Retinal pigment epithelial cell (primary cell): ENCODE measurements around the gene SPATA2.

Experiments
- DNase-seq: peaks from one replicate; pipeline ENCODE4 v3.0.0-alpha.2; 2010; ENCODE audit warnings: low read depth
- H3K4me3 ChIP-seq: 2 replicates; pipeline ENCODE4 v1.5.1; 2011; ENCODE audit warnings: mild to moderate bottlenecking, low read length, control low read depth, moderate library complexity
- TF ChIP-seq, protein P1 (sequence below): conservative IDR thresholded peaks from 2 replicates; pipeline ENCODE4 v1.5.1; 2011; ENCODE audit warnings: low read depth, low read length, control low read depth, inconsistent platforms

Gene SPATA2

DNA sequence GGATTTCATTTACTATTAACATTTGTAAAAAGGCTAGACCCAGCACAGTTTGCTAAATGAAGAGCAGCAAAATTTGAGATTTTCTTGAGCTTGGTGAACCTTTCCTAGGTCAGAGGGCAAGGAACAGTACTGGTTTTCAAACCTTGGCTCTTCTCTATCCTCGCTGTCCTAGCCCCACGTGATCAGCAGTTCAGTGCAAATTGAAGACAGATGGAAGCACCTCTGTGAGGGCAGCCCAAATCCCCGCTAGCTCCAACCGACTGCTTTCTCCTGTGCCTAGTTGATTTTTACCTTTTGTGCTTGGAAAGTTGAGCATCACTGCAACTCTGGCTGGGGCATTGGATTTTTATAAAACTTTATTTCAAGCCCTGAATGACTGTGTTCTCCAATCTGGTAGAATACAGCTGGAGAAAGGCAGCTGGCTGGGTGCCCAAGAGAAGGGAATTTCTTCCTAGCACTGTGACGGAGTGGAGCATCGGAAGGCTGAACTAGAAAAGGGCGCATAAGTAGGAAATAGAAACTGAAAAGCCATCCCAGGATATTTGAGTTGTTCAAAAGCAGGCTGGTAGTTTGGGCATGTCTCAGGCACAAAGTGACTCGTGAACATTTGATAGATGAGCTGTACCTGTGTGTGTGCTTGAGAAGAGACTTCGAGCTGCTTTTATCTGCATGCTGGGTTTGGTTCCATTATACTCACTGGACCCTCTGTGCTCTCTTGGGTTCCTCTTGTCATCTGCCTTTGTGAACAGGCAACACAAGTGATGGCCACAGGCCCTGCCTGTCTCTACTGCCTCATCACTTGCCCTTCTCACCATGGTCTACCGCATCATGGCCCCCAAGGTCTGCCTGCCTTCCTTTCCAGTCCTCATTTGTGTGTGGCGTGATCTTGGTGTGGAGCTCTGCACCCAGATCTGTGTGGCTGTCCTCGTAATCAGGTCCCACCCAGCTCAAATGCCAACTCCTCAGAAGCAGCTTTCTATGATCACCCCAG lies 23.1 kb upstream of the SPATA2 start:
- no peak overlapping the region for H3K4me3 ChIP-seq
- DNase-seq, result no peak
- TF ChIP-seq, protein P1, sequence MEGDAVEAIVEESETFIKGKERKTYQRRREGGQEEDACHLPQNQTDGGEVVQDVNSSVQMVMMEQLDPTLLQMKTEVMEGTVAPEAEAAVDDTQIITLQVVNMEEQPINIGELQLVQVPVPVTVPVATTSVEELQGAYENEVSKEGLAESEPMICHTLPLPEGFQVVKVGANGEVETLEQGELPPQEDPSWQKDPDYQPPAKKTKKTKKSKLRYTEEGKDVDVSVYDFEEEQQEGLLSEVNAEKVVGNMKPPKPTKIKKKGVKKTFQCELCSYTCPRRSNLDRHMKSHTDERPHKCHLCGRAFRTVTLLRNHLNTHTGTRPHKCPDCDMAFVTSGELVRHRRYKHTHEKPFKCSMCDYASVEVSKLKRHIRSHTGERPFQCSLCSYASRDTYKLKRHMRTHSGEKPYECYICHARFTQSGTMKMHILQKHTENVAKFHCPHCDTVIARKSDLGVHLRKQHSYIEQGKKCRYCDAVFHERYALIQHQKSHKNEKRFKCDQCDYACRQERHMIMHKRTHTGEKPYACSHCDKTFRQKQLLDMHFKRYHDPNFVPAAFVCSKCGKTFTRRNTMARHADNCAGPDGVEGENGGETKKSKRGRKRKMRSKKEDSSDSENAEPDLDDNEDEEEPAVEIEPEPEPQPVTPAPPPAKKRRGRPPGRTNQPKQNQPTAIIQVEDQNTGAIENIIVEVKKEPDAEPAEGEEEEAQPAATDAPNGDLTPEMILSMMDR, result no peak

DNA sequence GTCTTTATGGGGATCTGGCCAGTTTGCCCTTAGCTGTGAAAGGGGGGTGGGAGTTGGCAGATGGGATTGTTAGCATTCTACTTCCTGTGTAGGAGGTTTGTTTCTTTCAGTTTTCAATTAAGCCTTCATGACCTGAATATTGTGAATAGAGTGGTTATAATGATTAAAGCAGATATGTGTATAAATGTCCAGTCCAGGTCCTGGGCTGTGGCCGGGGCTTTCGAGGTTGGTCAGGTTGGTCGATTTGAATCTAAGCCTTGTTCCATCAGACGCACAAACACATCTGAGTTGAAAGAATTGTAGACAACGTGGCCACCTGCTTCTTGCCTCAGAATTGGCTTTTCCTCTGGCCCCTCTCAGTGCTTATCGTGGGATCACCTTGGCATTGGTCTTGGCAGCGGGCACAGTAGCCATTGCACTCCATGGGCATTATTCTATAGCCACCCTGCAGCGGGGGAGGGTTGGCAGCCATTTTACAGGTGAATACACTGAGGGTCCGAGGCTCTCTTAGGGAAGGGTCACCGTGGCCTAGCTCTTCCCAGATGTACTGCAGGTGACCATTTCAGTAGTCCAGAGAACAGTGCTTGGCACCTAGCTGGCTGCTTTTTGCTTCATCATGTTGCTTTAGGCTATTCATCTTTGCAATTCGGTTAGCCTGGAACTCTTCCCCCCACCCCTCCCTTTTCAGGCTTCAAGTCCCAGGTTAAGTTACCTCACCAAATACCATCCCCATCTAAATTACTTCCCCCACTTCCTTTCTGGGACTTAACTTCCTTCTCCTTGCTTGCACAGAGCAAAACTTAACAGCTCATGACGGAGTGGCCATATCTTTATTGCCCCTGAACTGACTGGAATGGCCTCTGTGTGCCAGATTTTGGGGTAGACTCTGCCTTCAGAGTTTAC lies 21.9 kb upstream of the SPATA2 start:
- peak overlapping the region; percentile 94 for H3K4me3 ChIP-seq
- TF ChIP-seq, protein P1, result no peak
- DNase-seq, result no peak

DNA sequence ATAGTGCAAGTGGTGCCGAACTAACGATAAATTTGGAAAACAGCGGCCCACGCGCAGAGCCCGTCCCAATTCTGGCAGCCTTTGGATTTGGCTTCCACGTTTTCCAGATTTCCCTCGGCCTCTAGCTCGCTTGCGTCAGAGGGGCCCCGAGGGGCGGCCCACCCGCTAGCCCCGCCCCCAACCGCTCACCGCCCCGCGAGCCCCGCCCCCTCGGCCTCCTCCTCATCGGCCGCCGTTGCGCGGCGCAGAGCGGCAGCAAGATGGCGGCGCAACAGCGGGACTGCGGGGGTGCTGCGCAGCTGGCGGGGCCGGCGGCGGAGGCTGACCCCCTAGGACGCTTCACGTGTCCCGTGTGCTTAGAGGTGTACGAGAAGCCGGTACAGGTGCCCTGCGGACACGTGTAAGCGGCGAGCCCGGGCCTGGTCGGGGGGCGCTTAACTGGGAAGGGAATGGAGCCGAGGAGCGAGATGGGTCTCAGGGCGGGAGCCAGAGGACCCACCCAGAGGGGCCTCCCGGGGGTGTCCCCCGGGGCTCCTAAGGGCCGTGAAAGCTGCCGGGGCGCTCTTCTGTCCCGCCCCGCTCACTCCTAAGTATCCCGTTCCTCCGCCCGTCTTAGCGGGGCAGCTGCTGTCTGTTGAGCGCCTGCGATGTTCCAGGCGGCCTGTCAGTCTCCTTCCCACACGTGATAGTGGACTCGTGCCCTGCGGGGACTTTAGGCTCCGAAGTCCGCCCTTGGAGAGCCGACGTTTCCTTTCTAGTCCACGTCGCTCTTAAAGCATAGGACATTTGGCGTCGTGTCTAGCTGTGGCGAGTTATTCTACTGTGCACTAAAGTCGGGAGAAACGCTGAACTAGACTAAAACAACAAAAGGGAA lies 21.1 kb upstream of the SPATA2 start, which contains the start of gene RNF114:
RNF114 (plus strand) TSS at position 245 of the 874 bp plus-strand sequence; CDS start at position 261, 16 bp downstream.
- peak within 1 kb of the TSS; percentile 94 for H3K4me3 ChIP-seq
- TF ChIP-seq, protein P1, result no peak
- peak; percentile 38 for DNase-seq

DNA sequence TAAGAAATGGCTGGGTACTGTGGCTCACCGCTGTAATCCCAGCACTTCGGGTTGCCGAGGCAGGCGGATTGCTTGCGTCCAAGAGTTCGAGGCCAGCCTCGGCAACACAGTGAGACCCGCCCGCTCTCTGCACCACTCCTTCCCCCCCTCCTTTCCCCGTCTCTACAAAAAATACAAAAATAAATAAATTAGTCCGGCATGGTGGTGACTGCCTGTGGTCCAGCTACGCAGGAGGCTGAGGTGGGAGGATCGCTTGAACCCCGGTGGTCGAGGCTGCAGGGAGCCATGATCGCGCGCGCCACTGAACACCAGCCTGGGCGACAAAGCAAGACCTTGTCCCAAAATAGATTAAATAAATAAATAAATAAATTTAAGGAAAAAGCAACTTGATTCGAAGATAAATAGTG lies 20.4 kb upstream of the SPATA2 start:
- TF ChIP-seq, protein P1, result no peak
- DNase-seq, result no peak
- H3K4me3 ChIP-seq, result peak overlapping the region; percentile 43

DNA sequence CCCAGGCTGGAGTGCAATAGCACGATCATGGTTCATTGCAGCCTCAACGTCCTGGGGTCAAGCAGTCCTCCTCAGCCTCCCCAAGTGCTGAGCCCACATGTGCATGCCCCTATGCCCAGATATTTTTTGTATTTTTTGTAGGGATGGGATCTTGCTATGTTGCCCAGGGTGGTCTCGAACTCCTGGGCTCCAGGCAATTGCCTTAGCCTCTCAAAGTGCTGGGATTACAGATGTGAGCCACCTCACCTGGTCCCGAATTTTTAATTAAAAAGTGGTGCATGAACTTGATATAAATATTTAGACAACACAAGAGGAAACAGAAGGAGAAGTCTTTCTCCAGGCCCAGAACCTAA lies 13.8 kb upstream of the SPATA2 start:
- TF ChIP-seq, protein P1, result no peak
- no peak overlapping the region for H3K4me3 ChIP-seq
- no peak for DNase-seq

- DNase-seq, result peak; percentile 55
- no peak overlapping the region for H3K4me3 ChIP-seq
- TF ChIP-seq, protein P1, result peak; percentile 92
These were observed 13.2 kb upstream of the SPATA2 start for GRCh38 chr20:49928411-49929141.
